Lower lobe of right lung (tissue), 2 donors: ENCODE measurements around the gene G3BP1. TPM values are rescaled to one million over a fixed set of nuclear protein-coding genes. Genes with fewer than 3 reads are reported as not detected.
"Not testable (repeated sequence)": the region's sequence is repeated elsewhere in the genome, so short reads cannot be mapped to it uniquely, and the experiment has no call there.

Experiments used
- ATAC-seq, 2 donors: fragments of 200-7000 bp; cut with Tn5 transposase; one replicate each; pipeline ENCODE4 v1.9.1; 2020 to 2022; ENCODE audit warnings: mild to moderate bottlenecking in 2 of 2, moderate library complexity in 2 of 2
- DNase-seq: peaks from one replicate; pipeline ENCODE4 v3.0.0-alpha.2; 2020
- H3K27ac ChIP-seq: fragments of 200-600 bp; one replicate; pipeline ENCODE4 v1.8.0; 2022
- H3K27me3 ChIP-seq: fragments of 200-600 bp; one replicate; pipeline ENCODE4 v1.8.0; 2022; ENCODE audit warnings: low read depth
- H3K36me3 ChIP-seq: fragments of 200-600 bp; one replicate; pipeline ENCODE4 v1.8.0; 2022; ENCODE audit warnings: mild to moderate bottlenecking
- H3K4me1 ChIP-seq: fragments of 200-600 bp; one replicate; pipeline ENCODE4 v1.8.0; 2022
- H3K4me3 ChIP-seq: fragments of 200-600 bp; one replicate; pipeline ENCODE4 v1.8.0; 2022; ENCODE audit warnings: mild to moderate bottlenecking
- H3K9me3 ChIP-seq: fragments of 200-600 bp; one replicate; pipeline ENCODE4 v1.8.0; 2022
- CTCF ChIP-seq: fragments of 200-600 bp; IDR thresholded peaks from one replicate; pipeline ENCODE4 v1.8.0; 2022; ENCODE audit warnings: antibody characterized with exemption, mild to moderate bottlenecking
- intact Hi-C: fragments of 100-400 bp; cut with DNase I; formaldehyde crosslinking; loops from one replicate; pipeline ENCODE4 v1.11.0; 2022
- total RNA-seq: library from RNA; stranded (reverse); fragmentation: NEBNext Ultra II Directional; extraction: Animal tissue kit (Norgen Biotek cat#: 25700); gene quantifications from one replicate; pipeline ENCODE4 v1.2.1, GENCODE V29; 2021
- donor health status: DM: no; HTN: yes; CAD: no; lungs with severe emphysema.

G3BP1 gene
- total RNA-seq, 1 donor from 2014 or later = 148 TPM

DNA sequence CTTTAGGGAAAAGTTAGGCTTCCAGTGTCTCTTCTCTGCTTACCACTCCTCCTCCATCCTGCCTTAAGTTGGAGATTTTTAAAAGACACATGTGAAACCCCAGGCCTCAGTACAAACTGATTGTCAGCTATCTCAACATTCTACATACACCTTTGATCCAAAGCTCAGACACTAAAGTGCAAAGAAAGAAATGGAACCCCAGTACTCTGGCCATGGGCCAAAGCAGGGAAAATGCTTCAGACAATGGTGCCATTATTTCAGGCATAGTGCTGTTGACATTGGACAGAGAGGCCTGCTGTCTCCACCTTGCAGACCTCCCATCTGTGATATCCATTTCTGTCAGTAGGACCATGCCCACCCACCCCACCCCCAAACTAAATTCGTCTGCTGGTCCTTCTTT, 49.1 kb downstream of the G3BP1 start:
- DNase-seq (no peak), ATAC-seq (no peak)
- no peak for TF ChIP-seq CTCF
- no peaks in the 10 kb centered on the region for H3K4me1 ChIP-seq
- intact Hi-C loops = loop anchor here (10.0 kb wide), 1 partner anchor 324 kb away; no protein-coding TSS in a partner anchor
- H3K27ac ChIP-seq = no peak overlapping the region
- no peaks in the 10 kb centered on the region for H3K27me3 ChIP-seq
- no peak overlapping the region for H3K4me3 ChIP-seq
- no peaks in the 10 kb centered on the region for H3K9me3 ChIP-seq
- peaks cover 11% of the 10 kb centered on the region for H3K36me3 ChIP-seq

DNA sequence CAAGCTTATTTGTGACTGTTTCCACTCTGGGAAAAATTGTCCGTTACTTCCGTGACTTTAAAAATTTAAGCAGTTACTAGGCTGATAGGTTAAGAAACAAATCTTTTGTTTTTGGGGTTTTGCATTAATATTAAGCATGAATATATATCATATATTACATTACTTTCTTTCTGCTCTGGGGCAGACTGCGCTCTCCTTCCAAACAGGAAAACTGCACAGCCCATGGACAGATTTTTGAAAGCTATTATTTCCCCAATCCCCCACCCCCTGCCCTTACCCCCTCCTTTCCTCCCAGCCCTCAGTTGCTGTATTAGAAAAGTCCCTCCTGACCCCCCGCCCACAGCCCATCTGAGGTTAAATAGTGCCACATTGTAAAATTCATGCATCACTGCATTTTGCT, 50.4 kb downstream of the G3BP1 start:
- H3K4me1 ChIP-seq = no peaks in the 10 kb centered on the region

DNA sequence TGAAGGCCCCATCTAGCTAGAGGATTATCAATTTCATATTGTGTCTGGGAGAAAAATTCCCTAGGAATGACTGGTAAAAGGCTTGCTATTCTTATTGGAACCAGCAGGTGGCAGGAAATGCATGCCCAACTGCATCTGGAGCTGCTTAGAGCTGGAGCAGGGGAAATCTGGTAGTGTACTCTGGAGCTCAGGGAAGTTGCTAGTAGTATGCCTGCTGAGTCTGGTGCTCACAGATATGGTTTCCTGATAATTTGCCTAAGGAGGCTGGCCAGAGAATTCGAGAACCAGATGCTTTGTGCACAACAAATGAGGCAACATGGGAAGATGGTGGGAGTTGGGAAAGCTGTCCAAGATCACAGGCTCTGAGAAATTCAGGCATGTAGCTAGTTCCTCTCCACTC, 53.7 kb downstream of the G3BP1 start:
- DNase-seq (no peak), ATAC-seq (peak; percentile 68 to 78)
- Histone ChIP-seq H3K4me1 (no peaks in the 10 kb centered on the region), H3K36me3 (peaks cover 11% of the 10 kb centered on the region), H3K27me3 (no peaks in the 10 kb centered on the region), H3K4me3 (no peak overlapping the region), H3K27ac (no peak overlapping the region), H3K9me3 (no peaks in the 10 kb centered on the region)
- peak; percentile 77 for TF ChIP-seq CTCF
- intact Hi-C loops = loop anchor here (10.0 kb wide), 1 partner anchor 319 kb away; no protein-coding TSS in a partner anchor

More for the DNA sequence above, 50.4 kb downstream of the G3BP1 start:
- no peaks in the 10 kb centered on the region for H3K27me3 ChIP-seq
- peaks cover 11% of the 10 kb centered on the region for H3K36me3 ChIP-seq
- DNase-seq = no peak
- no peaks in the 10 kb centered on the region for H3K9me3 ChIP-seq
- no peak for ATAC-seq
- H3K27ac ChIP-seq = no peak overlapping the region
- TF ChIP-seq CTCF = no peak
- no peak overlapping the region for H3K4me3 ChIP-seq
- intact Hi-C loops = loop anchor here (10.0 kb wide), 1 partner anchor 323 kb away; no protein-coding TSS in a partner anchor

DNA sequence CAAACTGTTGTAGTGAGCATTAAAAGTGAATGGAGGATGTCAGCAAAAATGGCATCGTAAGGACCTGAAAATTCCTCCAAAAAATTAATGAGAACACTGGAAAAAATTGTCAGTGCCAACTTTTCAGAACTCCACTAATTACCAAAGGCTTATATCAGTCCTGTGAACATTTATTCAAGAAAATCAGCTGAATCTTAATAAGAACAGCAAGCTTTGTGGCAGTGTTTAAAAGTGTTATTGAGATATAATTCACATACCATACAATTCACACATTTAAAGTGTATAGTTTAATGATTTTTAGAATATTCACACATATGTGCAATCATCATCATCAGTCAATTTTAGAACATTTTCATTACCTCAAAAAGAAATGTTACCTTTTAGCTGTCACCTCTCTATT, 57.6 kb downstream of the G3BP1 start:
- H3K9me3 ChIP-seq = peaks cover 13% of the 10 kb centered on the region
- DNase-seq = no peak
- no peak for TF ChIP-seq CTCF

DNA sequence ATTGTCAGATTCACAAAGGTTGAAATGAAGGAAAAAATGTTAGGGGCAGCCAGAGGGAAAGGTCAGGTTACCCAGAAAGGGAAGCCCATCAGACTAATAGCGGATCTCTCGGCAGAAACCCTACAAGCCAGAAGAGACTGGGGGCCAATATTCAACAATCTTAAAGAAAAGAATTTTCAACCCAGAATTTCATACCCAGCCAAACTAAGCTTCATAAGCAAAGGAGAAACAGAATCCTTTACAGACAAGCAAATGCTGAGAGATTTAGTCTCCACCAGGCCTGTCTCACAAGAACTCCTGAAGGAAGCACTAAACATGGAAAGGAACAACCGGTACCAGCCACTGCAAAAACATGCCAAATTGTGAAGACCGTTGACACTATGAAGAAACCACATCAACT, 61.1 kb downstream of the G3BP1 start:
- H3K9me3 ChIP-seq = peaks cover 46% of the 10 kb centered on the region
- H3K27ac ChIP-seq, DNase-seq, H3K4me1 ChIP-seq, H3K4me3 ChIP-seq, ATAC-seq, H3K27me3 ChIP-seq, intact Hi-C loops, H3K36me3 ChIP-seq: not testable (repeated sequence)

More for the DNA sequence above, 57.6 kb downstream of the G3BP1 start:
- no peak for ATAC-seq
- no peak overlapping the region for H3K27ac ChIP-seq
- no peak overlapping the region for H3K4me3 ChIP-seq
- H3K27me3 ChIP-seq = no peaks in the 10 kb centered on the region
- intact Hi-C loops = loop anchor here (10.0 kb wide), 1 partner anchor 315 kb away; no protein-coding TSS in a partner anchor
- H3K4me1 ChIP-seq = no peaks in the 10 kb centered on the region
- peaks cover 8% of the 10 kb centered on the region for H3K36me3 ChIP-seq

DNA sequence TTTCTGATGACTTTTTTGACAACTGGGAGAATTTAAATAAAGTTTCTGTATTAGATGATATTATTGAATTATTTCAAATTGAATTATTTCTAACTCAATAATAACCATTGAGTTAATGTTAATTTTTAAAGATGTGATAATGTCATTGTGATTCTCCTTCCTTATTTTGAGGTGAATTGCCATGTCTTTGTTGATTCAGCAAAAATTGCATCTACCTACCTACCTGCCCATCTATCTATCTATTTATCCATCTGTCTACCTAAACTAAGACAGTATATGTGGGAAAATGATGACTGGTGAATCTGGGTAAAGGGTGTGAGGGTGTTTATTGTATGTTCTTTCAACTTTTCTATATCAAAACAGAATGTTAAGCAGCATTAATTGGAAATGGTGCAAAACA, 75.0 kb downstream of the G3BP1 start:
- ATAC-seq = no peak
- Histone ChIP-seq H3K4me3 (no peak overlapping the region), H3K27me3 (no peaks in the 10 kb centered on the region), H3K27ac (no peak overlapping the region), H3K9me3 (no peaks in the 10 kb centered on the region), H3K36me3 (no peaks in the 10 kb centered on the region), H3K4me1 (no peaks in the 10 kb centered on the region)
- no peak for DNase-seq
- intact Hi-C loops = no loop called here
- TF ChIP-seq CTCF = no peak
